ENCODE data around the gene TRIM2.

Gene TRIM2

GRCh38 chr4:153248641-153249198 is 44.5 kb downstream of the TRIM2 start:
- DNase-seq (ENCODE audit: low read depth), result no peak

GRCh38 chr4:153249199-153250041 is 45.2 kb downstream of the TRIM2 start:
- peak; percentile 61 for DNase-seq (ENCODE audit: low read depth)

- DNase-seq (ENCODE audit: low read depth), result no peak
Observed at GRCh38 chr4:153252122-153252521, 47.9 kb downstream of the TRIM2 start.

- DNase-seq (ENCODE audit: low read depth), result no peak
Observed at GRCh38 chr4:153255233-153255632, 51.0 kb downstream of the TRIM2 start.

GRCh38 chr4:153257151-153257620 is 52.9 kb downstream of the TRIM2 start:
- no peak for DNase-seq (ENCODE audit: low read depth)

GRCh38 chr4:153257991-153258390 is 53.7 kb downstream of the TRIM2 start:
- no peak for DNase-seq (ENCODE audit: low read depth)

- no peak for DNase-seq (ENCODE audit: low read depth)
Observed at GRCh38 chr4:153258750-153259149, 54.5 kb downstream of the TRIM2 start.

GRCh38 chr4:153259661-153260060 is 55.4 kb downstream of the TRIM2 start:
- DNase-seq (ENCODE audit: low read depth), result no peak

- DNase-seq (ENCODE audit: low read depth), result no peak
Observed at GRCh38 chr4:153260132-153260531, 55.9 kb downstream of the TRIM2 start.

GRCh38 chr4:153260553-153261300 is 56.5 kb downstream of the TRIM2 start:
- DNase-seq (ENCODE audit: low read depth), result no peak

- no peak for DNase-seq (ENCODE audit: low read depth)
Observed at GRCh38 chr4:153261461-153261860, 57.2 kb downstream of the TRIM2 start.

GRCh38 chr4:153261914-153262313 is 57.7 kb downstream of the TRIM2 start:
- DNase-seq (ENCODE audit: low read depth), result no peak

GRCh38 chr4:153265306-153266047 is 61.2 kb downstream of the TRIM2 start:
- DNase-seq (ENCODE audit: low read depth), result no peak

- DNase-seq (ENCODE audit: low read depth), result no peak
Observed at GRCh38 chr4:153266988-153267387, 62.7 kb downstream of the TRIM2 start.

GRCh38 chr4:153267890-153268289 is 63.6 kb downstream of the TRIM2 start:
- DNase-seq (ENCODE audit: low read depth), result no peak

GRCh38 chr4:153268295-153268694 is 64.1 kb downstream of the TRIM2 start:
- no peak for DNase-seq (ENCODE audit: low read depth)

GRCh38 chr4:153269218-153269990 is 65.2 kb downstream of the TRIM2 start:
- no peak for DNase-seq (ENCODE audit: low read depth)

GRCh38 chr4:153270361-153270760 is 66.1 kb downstream of the TRIM2 start:
- DNase-seq (ENCODE audit: low read depth), result no peak

GRCh38 chr4:153271820-153272219 is 67.6 kb downstream of the TRIM2 start:
- no peak for DNase-seq (ENCODE audit: low read depth)

- DNase-seq (ENCODE audit: low read depth), result no peak
Observed at GRCh38 chr4:153273751-153274150, 69.5 kb downstream of the TRIM2 start.

- no peak for DNase-seq (ENCODE audit: low read depth)
Observed at GRCh38 chr4:153274967-153275366, 70.7 kb downstream of the TRIM2 start.

Data from stimulated activated CD8-positive, alpha-beta memory T cell treated with anti-CD3 and anti-CD28 coated beads, Interleukin-15, amount 100 ng/mL, for 1 hour (primary cell).